ENCODE data around the gene ENO3. TPM values are rescaled to one million over a fixed set of nuclear protein-coding genes. Genes with fewer than 3 reads are reported as not detected.
"Not testable (repeated sequence)": the region's sequence is repeated elsewhere in the genome, so short reads cannot be mapped to it uniquely, and the experiment has no call there.

ENO3 gene
- total RNA-seq (ENCODE audit: unreplicated experiment), result 7.3 TPM
- long read RNA-seq, result 0 reads

DNA sequence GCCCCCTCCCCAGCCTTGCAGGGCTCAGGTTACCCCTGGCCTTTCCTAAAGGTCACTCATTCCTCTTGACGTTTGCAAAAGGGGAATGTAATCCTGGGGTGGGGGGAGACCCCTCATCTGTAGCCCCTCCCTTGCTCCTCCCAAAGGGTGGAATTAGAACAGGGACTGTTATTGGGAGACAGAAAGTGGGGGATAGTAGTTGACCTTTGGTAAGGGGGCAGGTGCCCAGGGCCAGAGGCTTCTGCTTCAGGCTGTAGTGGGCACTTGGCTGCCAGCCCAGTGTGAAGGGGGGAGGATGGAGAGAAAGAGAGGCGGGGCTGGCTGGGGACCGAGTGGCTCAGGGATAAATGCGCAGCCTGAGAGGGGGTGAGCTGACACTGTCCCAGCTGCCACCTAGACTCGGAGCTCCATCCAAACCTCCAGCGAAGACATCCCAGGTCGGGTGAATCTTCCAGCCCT, at the start of gene ENO3:
TSS of gene ENO3 (plus strand) at position 374 of the 459 bp plus-strand sequence. CDS start 711 bp downstream, outside the sequence.
- DNase-seq (ENCODE audit: low spot score), result no peak
- H3K27ac Mint-ChIP-seq (ENCODE audit: unreplicated experiment), result peak within 1 kb of the TSS; percentile 75
- TF ChIP-seq, protein P1, sequence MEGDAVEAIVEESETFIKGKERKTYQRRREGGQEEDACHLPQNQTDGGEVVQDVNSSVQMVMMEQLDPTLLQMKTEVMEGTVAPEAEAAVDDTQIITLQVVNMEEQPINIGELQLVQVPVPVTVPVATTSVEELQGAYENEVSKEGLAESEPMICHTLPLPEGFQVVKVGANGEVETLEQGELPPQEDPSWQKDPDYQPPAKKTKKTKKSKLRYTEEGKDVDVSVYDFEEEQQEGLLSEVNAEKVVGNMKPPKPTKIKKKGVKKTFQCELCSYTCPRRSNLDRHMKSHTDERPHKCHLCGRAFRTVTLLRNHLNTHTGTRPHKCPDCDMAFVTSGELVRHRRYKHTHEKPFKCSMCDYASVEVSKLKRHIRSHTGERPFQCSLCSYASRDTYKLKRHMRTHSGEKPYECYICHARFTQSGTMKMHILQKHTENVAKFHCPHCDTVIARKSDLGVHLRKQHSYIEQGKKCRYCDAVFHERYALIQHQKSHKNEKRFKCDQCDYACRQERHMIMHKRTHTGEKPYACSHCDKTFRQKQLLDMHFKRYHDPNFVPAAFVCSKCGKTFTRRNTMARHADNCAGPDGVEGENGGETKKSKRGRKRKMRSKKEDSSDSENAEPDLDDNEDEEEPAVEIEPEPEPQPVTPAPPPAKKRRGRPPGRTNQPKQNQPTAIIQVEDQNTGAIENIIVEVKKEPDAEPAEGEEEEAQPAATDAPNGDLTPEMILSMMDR (IDR thresholded peaks at IDR 0.05; ENCODE audit: unreplicated experiment), result no peak
- H3K27me3 Mint-ChIP-seq (ENCODE audit: unreplicated experiment), result peaks cover 31% of the 10 kb centered on the region
- H3K4me1 Mint-ChIP-seq (ENCODE audit: unreplicated experiment), result peaks cover 33% of the 10 kb centered on the region
- peak within 1 kb of the TSS; percentile 87 for H3K4me3 Mint-ChIP-seq (ENCODE audit: unreplicated experiment)
- H3K36me3 Mint-ChIP-seq (ENCODE audit: low read depth, unreplicated experiment), result peaks cover 16% of the 10 kb centered on the region
- H3K9me3 Mint-ChIP-seq (ENCODE audit: unreplicated experiment), result no peaks in the 10 kb centered on the region

DNA sequence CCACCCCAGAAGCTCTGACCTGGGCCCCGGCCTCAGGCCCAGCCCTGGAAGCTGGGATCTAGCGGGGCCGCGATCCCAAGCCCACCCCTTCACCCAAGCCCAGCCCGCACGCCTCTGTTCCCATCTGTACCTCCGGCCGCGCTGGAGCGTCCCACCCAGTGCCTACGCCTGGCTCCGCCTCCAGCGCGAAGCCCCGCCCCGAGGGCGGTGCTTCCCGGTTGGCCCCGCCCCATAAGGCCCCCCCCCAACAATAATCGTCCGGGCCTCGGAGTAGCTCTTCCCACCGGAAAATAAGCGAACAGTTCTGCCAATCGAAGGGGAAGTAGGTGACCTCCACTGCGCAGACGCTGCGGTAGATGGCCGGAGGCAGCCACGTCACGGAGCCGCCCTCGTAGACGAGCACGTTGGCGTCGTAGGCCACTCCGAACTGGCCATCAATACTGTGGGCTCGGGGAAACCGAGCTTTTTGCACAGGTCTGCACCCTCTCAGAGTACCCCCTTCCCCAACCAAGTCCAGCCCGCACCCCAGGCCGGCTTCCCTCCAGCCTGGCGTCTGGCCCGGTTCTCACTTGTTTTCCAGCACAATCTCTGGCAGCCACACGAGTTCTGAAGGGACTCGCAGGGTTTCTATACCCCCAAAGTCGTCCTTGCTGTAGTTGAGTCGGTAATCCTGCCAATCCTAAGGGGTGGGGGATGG, 49.1 kb upstream of the ENO3 start:
- H3K4me1 Mint-ChIP-seq (ENCODE audit: unreplicated experiment), result peaks cover 10% of the 10 kb centered on the region
- H3K36me3 Mint-ChIP-seq (ENCODE audit: low read depth, unreplicated experiment), result peaks cover 11% of the 10 kb centered on the region
- TF ChIP-seq, protein P1 (IDR thresholded peaks at IDR 0.05; ENCODE audit: unreplicated experiment), result no peak
- no peak overlapping the region for H3K27ac Mint-ChIP-seq (ENCODE audit: unreplicated experiment)
- no peaks in the 10 kb centered on the region for H3K9me3 Mint-ChIP-seq (ENCODE audit: unreplicated experiment)
- no peak overlapping the region for H3K4me3 Mint-ChIP-seq (ENCODE audit: unreplicated experiment)
- DNase-seq (ENCODE audit: low spot score), result no peak
- peaks cover 20% of the 10 kb centered on the region for H3K27me3 Mint-ChIP-seq (ENCODE audit: unreplicated experiment)

DNA sequence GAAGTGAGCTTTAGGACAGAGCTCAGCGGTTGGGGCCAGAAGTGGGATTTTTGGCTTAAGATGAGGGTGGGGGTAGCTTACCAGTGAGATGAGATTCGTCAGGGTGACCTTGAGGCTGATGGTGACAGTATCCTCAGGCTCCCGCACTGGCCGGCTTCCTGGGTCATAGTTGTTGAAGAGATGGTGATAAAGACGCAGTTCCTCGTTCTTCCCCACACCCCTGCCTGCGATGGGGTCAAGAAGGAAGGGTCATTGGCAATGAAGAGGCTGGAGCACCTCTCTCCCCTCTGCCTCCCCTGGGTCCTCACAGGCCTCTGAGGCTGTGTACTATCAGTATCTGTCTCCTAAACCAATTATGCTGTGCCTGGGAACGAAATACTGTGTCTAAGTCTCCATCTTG, 48.4 kb upstream of the ENO3 start:
- Mint-ChIP-seq H3K27me3 (ENCODE audit: unreplicated experiment) (peaks cover 19% of the 10 kb centered on the region), H3K4me1 (ENCODE audit: unreplicated experiment) (peaks cover 7% of the 10 kb centered on the region), H3K27ac (ENCODE audit: unreplicated experiment) (no peak overlapping the region)

DNA sequence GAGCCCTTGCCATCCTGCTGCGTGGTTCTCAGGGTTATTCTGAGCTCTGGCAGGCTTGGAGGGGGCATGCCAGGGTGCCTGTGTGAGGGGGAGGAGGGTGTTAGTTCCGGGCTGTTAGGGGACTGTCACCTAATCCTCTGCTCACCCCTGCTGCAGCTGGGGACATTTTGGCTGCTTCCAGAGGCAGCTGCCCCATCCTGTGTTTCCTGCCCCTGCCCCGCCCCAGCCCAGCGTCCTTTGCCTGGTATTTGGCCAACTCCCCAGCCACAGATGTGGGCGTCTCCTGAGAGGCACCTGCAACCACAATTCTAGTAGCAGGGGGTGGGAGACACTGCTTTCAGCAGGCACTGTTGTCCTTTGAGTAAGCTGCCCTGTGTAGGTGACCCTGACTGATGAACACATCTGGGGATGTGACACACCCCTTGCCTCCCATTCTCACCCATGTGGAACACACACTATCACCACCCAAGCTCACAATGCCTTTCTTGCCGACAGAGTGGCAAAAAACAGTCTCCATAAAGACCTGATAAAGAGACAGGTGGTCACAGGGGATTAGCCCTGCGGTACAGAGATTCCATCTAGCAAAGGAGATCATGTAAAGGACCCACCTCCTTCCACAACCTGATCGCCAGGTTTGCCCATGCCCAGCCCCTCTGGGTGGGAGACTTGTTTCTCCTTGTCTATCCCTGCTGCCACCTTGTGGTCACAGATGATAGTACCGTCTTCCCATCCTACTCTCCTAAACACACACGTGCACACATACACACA, 47.7 kb upstream of the ENO3 start, which contains the start of gene CHRNE:
TSS of gene CHRNE (minus strand) at position 48 of the 768 bp plus-strand sequence. CDS start at position 13, 35 bp downstream.
- Mint-ChIP-seq H3K4me1 (ENCODE audit: unreplicated experiment) (peaks cover 5% of the 10 kb centered on the region), H3K4me3 (ENCODE audit: unreplicated experiment) (no peak within 1 kb of the TSS), H3K36me3 (ENCODE audit: low read depth, unreplicated experiment) (peaks cover 4% of the 10 kb centered on the region), H3K9me3 (ENCODE audit: unreplicated experiment) (no peaks in the 10 kb centered on the region), H3K27ac (ENCODE audit: unreplicated experiment) (peak within 1 kb of the TSS; percentile 7), H3K27me3 (ENCODE audit: unreplicated experiment) (peaks cover 19% of the 10 kb centered on the region)
- TF ChIP-seq, protein P1 (IDR thresholded peaks at IDR 0.05; ENCODE audit: unreplicated experiment), result peak; percentile 68
- DNase-seq (ENCODE audit: low spot score), result peak; percentile 80

More for the DNA sequence above, 48.4 kb upstream of the ENO3 start:
- Mint-ChIP-seq H3K9me3 (ENCODE audit: unreplicated experiment) (no peaks in the 10 kb centered on the region), H3K36me3 (ENCODE audit: low read depth, unreplicated experiment) (peaks cover 6% of the 10 kb centered on the region), H3K4me3 (ENCODE audit: unreplicated experiment) (no peak overlapping the region)
- TF ChIP-seq, protein P1 (IDR thresholded peaks at IDR 0.05; ENCODE audit: unreplicated experiment), result no peak
- DNase-seq (ENCODE audit: low spot score), result no peak

DNA sequence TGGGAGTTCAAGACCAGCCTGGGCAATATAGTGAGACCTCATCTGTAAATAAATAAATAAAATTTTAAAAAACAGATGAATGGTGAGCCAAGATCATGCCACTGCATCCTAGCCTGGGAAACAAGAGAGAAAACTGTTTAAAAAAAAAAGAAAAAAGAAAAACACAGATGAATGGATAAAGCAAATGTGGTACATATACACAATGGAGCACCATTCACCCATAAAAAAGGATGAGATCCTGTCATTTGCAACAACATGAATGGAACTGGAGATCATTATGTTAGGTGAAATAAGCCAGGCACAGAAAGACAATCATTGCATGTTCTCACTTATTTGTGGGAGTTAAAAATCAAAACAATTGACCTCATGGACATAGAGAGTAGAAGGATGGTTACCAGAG, 44.3 kb upstream of the ENO3 start:
- DNase-seq (ENCODE audit: low spot score); H3K27ac Mint-ChIP-seq (ENCODE audit: unreplicated experiment); H3K4me1 Mint-ChIP-seq (ENCODE audit: unreplicated experiment); H3K9me3 Mint-ChIP-seq (ENCODE audit: unreplicated experiment); H3K4me3 Mint-ChIP-seq (ENCODE audit: unreplicated experiment); H3K36me3 Mint-ChIP-seq (ENCODE audit: low read depth, unreplicated experiment): not testable (repeated sequence)
- peaks cover 11% of the 10 kb centered on the region for H3K27me3 Mint-ChIP-seq (ENCODE audit: unreplicated experiment)
